C4-2B (cell line): ENCODE results near the gene ZNF215.

ENCODE experiments used
- H3K27ac ChIP-seq: fragments of 450-650 bp; 2 replicates; pipeline ENCODE4 v1.5.1; 2017
- CTCF ChIP-seq: fragments of 450-650 bp; conservative IDR thresholded peaks from 2 replicates; pipeline ENCODE4 v1.5.1; 2017; ENCODE audit warnings: mild to moderate bottlenecking
- ZFX ChIP-seq: fragments of 450-650 bp; IDR thresholded peaks from 2 replicates; pipeline ENCODE4 v1.6.1; 2017

The ZNF215 gene

GRCh38 chr11:6925007-6925577 is 1.1 kb upstream of the ZNF215 start:
- no peak overlapping the region for H3K27ac ChIP-seq
- TF ChIP-seq ZFX (no peak), CTCF (no peak)

- peak overlapping the region; percentile 79 for H3K27ac ChIP-seq
- TF ChIP-seq ZFX (no peak), CTCF (no peak)
Measured at GRCh38 chr11:6925636-6926207, 504 bp upstream of the ZNF215 start.

GRCh38 chr11:6927030-6927617 is 898 bp downstream of the ZNF215 start:
- peak overlapping the region; percentile 79 for H3K27ac ChIP-seq

GRCh38 chr11:6928916-6929315 is 2.7 kb downstream of the ZNF215 start:
- TF ChIP-seq ZFX, result no peak
- TF ChIP-seq CTCF, result no peak
- H3K27ac ChIP-seq, result no peak overlapping the region

More at GRCh38 chr11:6927030-6927617, 898 bp downstream of the ZNF215 start:
- TF ChIP-seq CTCF (no peak), ZFX (no peak)

- no peak overlapping the region for H3K27ac ChIP-seq
- TF ChIP-seq ZFX (no peak), CTCF (no peak)
Measured at GRCh38 chr11:6931146-6931713, 5.0 kb downstream of the ZNF215 start.

GRCh38 chr11:6932145-6932544 is 5.9 kb downstream of the ZNF215 start:
- TF ChIP-seq ZFX (no peak), CTCF (no peak)
- no peak overlapping the region for H3K27ac ChIP-seq

- TF ChIP-seq ZFX (no peak), CTCF (no peak)
- no peak overlapping the region for H3K27ac ChIP-seq
Measured at GRCh38 chr11:6941970-6942369, 15.7 kb downstream of the ZNF215 start.
